ENCODE measurements around the gene ERBIN. TPM values are rescaled to one million over a fixed set of nuclear protein-coding genes. Genes with fewer than 3 reads are reported as not detected.

Gene ERBIN
- total and polyA plus RNA-seq, 9 of the 15 experiments (the other 6 are each of a cell fraction or from before 2014, with no cell fraction given): 11.9 to 72.8 (median 41.7) TPM

- no peak for TF ChIP-seq ETV5 (CRISPR knock-in tag; IDR thresholded peaks at IDR 0.05; ENCODE audit: low read depth)
These were observed 67.9 kb downstream of the ERBIN start (continued) for GRCh38 chr5:65994117-65994786.

GRCh38 chr5:65999061-65999723 is 72.8 kb downstream of the ERBIN start:
- intact Hi-C loops (cut with micrococcal nuclease): no loop called here
- TF ChIP-seq POLR2G (IDR thresholded peaks at IDR 0.05; ENCODE audit: low read depth, low read length) (no peak), SAFB (IDR thresholded peaks at IDR 0.05; ENCODE audit: borderline replicate concordance, low read depth, low read length) (no peak), SREBF1 (IDR thresholded peaks at IDR 0.05; ENCODE audit: borderline replicate concordance, low read depth, low read length) (no peak)
- no TSS peak for BruUV-seq (replicated peaks)
- Histone ChIP-seq H4K20me1 (replicated peaks; ENCODE audit: control insufficient read depth, insufficient read depth, low read length) (no peaks in the 10 kb centered on the region), H3K79me2 (ENCODE audit: control insufficient read depth, insufficient read depth, low read length) (peaks cover 83% of the 10 kb centered on the region), H3K27ac (ENCODE audit: extremely low read depth, low read depth, low read length) (no peak overlapping the region), H3K9me1 (ENCODE audit: control insufficient read depth, insufficient read depth, low read length) (no peaks in the 10 kb centered on the region), H3K4me2 (ENCODE audit: insufficient read depth, low read length) (no peak overlapping the region), H3K4me1 (replicated peaks in 1 of 2; ENCODE audit: control insufficient read depth in 2 of 2, insufficient read depth in 2 of 2, low read length in 2 of 2) (no peaks in the 10 kb centered on the region), H3K36me3 (ENCODE audit: control insufficient read depth, insufficient read depth, low read length) (peaks cover 39% of the 10 kb centered on the region), H2AFZ (ENCODE audit: low read depth, low read length) (no peak overlapping the region), H3K9me3 (replicated peaks; ENCODE audit: control insufficient read depth, insufficient read depth, low read depth, low read length) (no peaks in the 10 kb centered on the region), H3K4me3 (no peak overlapping the region), H3K9ac (ENCODE audit: insufficient read depth in 1 of 2, low read depth in 2 of 2, low read length in 2 of 2) (no peak overlapping the region), H3K27me3 (ENCODE audit: control insufficient read depth in 2 of 2, insufficient read depth in 2 of 2, low read length in 2 of 2) (no peaks in the 10 kb centered on the region)
- 96% methylated on average over 9 of the region's 9 CpGs for WGBS (ENCODE audit: insufficient coverage, low coverage, missing lambda C conversion rate)
- DNase-seq (ENCODE audit: extremely low read depth in 1 of 4, low spot score in 3 of 4) (no peak), FAIRE-seq (no peak), ATAC-seq (no peak)
- CTCF ChIA-PET (ENCODE audit: low intra/inter-chr PET ratio): no interaction called here
- POLR2A ChIA-PET: interaction anchor here (0.8 kb wide), 1 partner anchor 9 kb away, joined by 3 read pairs; no protein-coding TSS in a partner anchor
- in situ Hi-C loops (cut with MboI): no loop called here

Measured in K562 (cell line).